GM12878 (cell line): ENCODE measurements around the gene PERP. TPM values are rescaled to one million over a fixed set of nuclear protein-coding genes. Genes with fewer than 3 reads are reported as not detected.

Source experiments
- ATAC-seq: fragments of 200-7000 bp; cut with Tn5 transposase; 3 replicates; pipeline ENCODE4 v1.9.1; 2020; ENCODE audit warnings: mild to moderate bottlenecking, moderate library complexity
- BruUV-seq: library from RNA; stranded (reverse); fragments of 400-500 nt; replicated peaks from 2 replicates; lab custom pipeline; 2021; lab: Mats Ljungman, UMichigan
- CTCF ChIA-PET: fragments of 300-600 bp; sonication (Branson Sonifier 250); formaldehyde crosslinking; extraction: SDS; loops from one replicate; lab custom pipeline; 2021; ENCODE audit warnings: inconsistent platforms; lab: Yijun Ruan, JAX
- POLR2A ChIA-PET: fragments of 350-600 bp; formaldehyde crosslinking; extraction: SDS; loops from one replicate; lab custom pipeline; 2021; ENCODE audit warnings: inconsistent platforms; lab: Charles Lee
- RAD21 ChIA-PET: fragments of 300-600 bp; sonication (Branson Sonifier 250); formaldehyde crosslinking; loops from one replicate; lab custom pipeline; 2023; ENCODE audit warnings: antibody characterized with exemption; ENCODE audit not compliant: unreplicated experiment; lab: Charles Lee
- SMC1A ChIA-PET: fragments of 300-600 bp; sonication (Branson Sonifier 250); formaldehyde crosslinking; loops from one replicate; lab custom pipeline; 2023; ENCODE audit not compliant: unreplicated experiment, uncharacterized antibody; lab: Charles Lee
- DNase-seq: peaks from one replicate; pipeline ENCODE4 v3.0.0-alpha.2; 2011; ENCODE audit warnings: low read depth, low spot score
- FAIRE-seq: peaks from 3 replicates; lab custom pipeline; 2011; peaks lifted over from hg19 to GRCh38; lab: Jason Lieb, UNC
- H2AFZ ChIP-seq: 2 replicates; pipeline ENCODE4 v1.6.0; 2011; ENCODE audit warnings: low read depth, low read length, control low read depth; ENCODE audit not compliant: control insufficient read depth
- H3K27ac ChIP-seq: 2 replicates; pipeline ENCODE4 v1.5.1; 2011; ENCODE audit warnings: control low read depth; ENCODE audit not compliant: control insufficient read depth, insufficient read depth
- H3K27me3 ChIP-seq, 2 experiments: replicated peaks in 1 of 2; 2 replicates each; pipeline versions ENCODE4 v1.6.0 to v1.6.1; 2011; ENCODE audit warnings: low read length in 1 of 2; ENCODE audit not compliant: control insufficient read depth in 2 of 2, insufficient read depth in 2 of 2
- H3K36me3 ChIP-seq, 2 experiments: 2 replicates each; pipeline ENCODE4 v1.5.1; 2011; ENCODE audit warnings: low read length in 1 of 2; ENCODE audit not compliant: control insufficient read depth in 2 of 2, insufficient read depth in 2 of 2
- H3K4me1 ChIP-seq: 2 replicates; pipeline ENCODE4 v1.6.1; 2011; ENCODE audit warnings: mild to moderate bottlenecking, low read length, moderate library complexity, mixed read lengths; ENCODE audit not compliant: control insufficient read depth, insufficient read depth
- H3K4me2 ChIP-seq: 2 replicates; pipeline ENCODE4 v1.6.0; 2011; ENCODE audit warnings: control low read depth; ENCODE audit not compliant: control insufficient read depth, insufficient read depth
- H3K4me3 ChIP-seq: fragments of 200-600 bp; sonication (generic); 2 replicates; pipeline ENCODE4 v1.5.1; 2016
- H3K79me2 ChIP-seq: 2 replicates; pipeline ENCODE4 v1.6.0; 2011; ENCODE audit warnings: low read length; ENCODE audit not compliant: control insufficient read depth, insufficient read depth
- H3K9ac ChIP-seq: 2 replicates; pipeline ENCODE4 v1.8.0; 2011; ENCODE audit warnings: low read length, control low read depth, mixed read lengths; ENCODE audit not compliant: control insufficient read depth, insufficient read depth
- H3K9me3 ChIP-seq: replicated peaks from 3 replicates; pipeline ENCODE4 v1.5.1; 2011; ENCODE audit warnings: mild to moderate bottlenecking, low read length; ENCODE audit not compliant: control insufficient read depth, insufficient read depth
- H4K20me1 ChIP-seq: 2 replicates; pipeline ENCODE4 v1.6.0; 2011; ENCODE audit not compliant: control insufficient read depth, insufficient read depth
- ASH2L ChIP-seq: fragments of 300-600, 200-600 bp; sonication (generic); IDR thresholded peaks from 2 replicates; pipeline ENCODE4 v1.6.1; 2017; ENCODE audit warnings: low read depth, mild to moderate bottlenecking, borderline replicate concordance
- BHLHE40 ChIP-seq, 2 experiments: fragments of 450-650 bp in 1 of 2; IDR thresholded peaks; 2 replicates each; pipeline ENCODE4 v1.6.1; 2011 to 2017; ENCODE audit warnings: low read depth in 2 of 2, borderline replicate concordance in 1 of 2, improper control_type of control experiment in 1 of 2, low read length in 1 of 2, mild to moderate bottlenecking in 1 of 2
- BRCA1 ChIP-seq: IDR thresholded peaks from 2 replicates; pipeline ENCODE4 v1.6.1; 2011; ENCODE audit warnings: low read depth, low read length, improper control_type of control experiment
- CBX3 ChIP-seq: fragments of 200-600 bp; sonication (generic); IDR thresholded peaks from 2 replicates; pipeline ENCODE4 v1.6.1; 2016; ENCODE audit warnings: low read depth, borderline replicate concordance
- ETV6 ChIP-seq, 2 experiments: fragments of 450-650 bp in 1 of 2; IDR thresholded peaks in 1 of 2; conservative IDR thresholded peaks in 1 of 2; 2 replicates each; pipeline ENCODE4 v1.6.1; 2014; ENCODE audit warnings: antibody characterized with exemption in 1 of 2, borderline replicate concordance in 1 of 2, low read depth in 1 of 2, mild to moderate bottlenecking in 1 of 2, moderate library complexity in 1 of 2
- GATAD2B ChIP-seq: fragments of 450-650 bp; conservative IDR thresholded peaks from 2 replicates; pipeline ENCODE4 v1.6.1; 2017; ENCODE audit warnings: low read depth, mild to moderate bottlenecking, moderate library complexity
- JUNB ChIP-seq: IDR thresholded peaks from 2 replicates; pipeline ENCODE4 v1.6.1; 2016; ENCODE audit warnings: antibody characterized with exemption, mild to moderate bottlenecking
- MXI1 ChIP-seq: fragments of 150-350 bp; IDR thresholded peaks from 2 replicates; pipeline ENCODE4 v1.6.1; 2011; ENCODE audit warnings: low read depth, mild to moderate bottlenecking, inconsistent platforms, low read length, improper control_type of control experiment
- RAD21 ChIP-seq: IDR thresholded peaks from 2 replicates; pipeline ENCODE4 v1.6.1; 2011; ENCODE audit warnings: mild to moderate bottlenecking, low read depth, low read length, moderate library complexity; ENCODE audit not compliant: insufficient read depth
- RCOR1 ChIP-seq: conservative IDR thresholded peaks from 2 replicates; pipeline ENCODE4 v1.6.1; 2012; ENCODE audit warnings: low read depth, low read length, improper control_type of control experiment
- RELA ChIP-seq: fragments of 450-650 bp; IDR thresholded peaks from 2 replicates; pipeline ENCODE4 v1.8.0; 2014; ENCODE audit warnings: borderline replicate concordance; ENCODE audit not compliant: partially characterized antibody
- SMARCA5 ChIP-seq: fragments of 450-650 bp; IDR thresholded peaks from 2 replicates; pipeline ENCODE4 v1.6.1; 2017; ENCODE audit warnings: mild to moderate bottlenecking
- SUZ12 ChIP-seq: fragments of 200-600 bp; sonication (generic); IDR thresholded peaks from one replicate; pipeline ENCODE4 v1.6.1; 2018; ENCODE audit warnings: antibody characterized with exemption, mild to moderate bottlenecking; ENCODE audit not compliant: unreplicated experiment
- TBL1XR1 ChIP-seq: IDR thresholded peaks from 2 replicates; pipeline ENCODE4 v1.6.1; 2012; ENCODE audit warnings: low read depth, low read length, improper control_type of control experiment
- WGBS: methylation state at CpG from one replicate; pipeline ENCODE4 v1.1.6; 2016; ENCODE audit warnings: low lambda C conversion rate; ENCODE audit not compliant: insufficient replicate concordance, insufficient coverage; ENCODE audit errors: missing lambda C conversion rate; 5-methylcytosine and 5-hydroxymethylcytosine counted together
- in situ Hi-C: fragments of 300-500 bp; cut with MboI; formaldehyde crosslinking; loops from 9 replicates; pipeline ENCODE4 v1.14.3; 2018; ENCODE audit warnings: mixed read lengths
- intact Hi-C: fragments of 100-400 bp; cut with micrococcal nuclease; formaldehyde crosslinking; loops from one replicate; pipeline ENCODE4 v1.14.2; 2022; ENCODE audit not compliant: unreplicated experiment
- polyA plus RNA-seq, 11 experiments: library from polyadenylated mRNA; depleted of rRNA in 4 of 11; unstranded in 6 of 11; stranded (reverse) in 5 of 11; fragments of >200 nt; fragmentation: Nextera tagmentation in 4 of 11; fragmentation: Illumina TruSeq in 1 of 11; extraction: Ambion mirVana in 4 of 11; extraction: Trizol in 1 of 11; gene quantifications; 1 replicate in 1 of 11; 2 replicates in 10 of 11; pipeline versions ENCODE4 v1.2.1 to v1.2.3, GENCODE V29; 2011 to 2016; ENCODE audit warnings: inconsistent platforms in 2 of 11, missing spikeins in 2 of 11, low read depth in 1 of 11
- total RNA-seq, 4 experiments: library from RNA; depleted of rRNA in 3 of 4; stranded (reverse); fragments of >200 nt in 3 of 4; fragmentation: Illumina TruSeq in 1 of 4; extraction: Trizol in 1 of 4; gene quantifications; 2 replicates each; pipeline versions ENCODE4 v1.2.1 to v1.2.3, GENCODE V29; 2013 to 2021
- TF ChIP-seq, protein P1 (sequence below): fragments of 450-650 bp; formaldehyde crosslinking; IDR thresholded peaks from 2 replicates; pipeline ENCODE4 v1.5.0; 2022; ENCODE audit warnings: mild to moderate bottlenecking, missing genetic modification characterization
- TF ChIP-seq, protein P2 (sequence below): IDR thresholded peaks from 2 replicates; pipeline ENCODE4 v1.6.1; 2011; ENCODE audit warnings: mild to moderate bottlenecking, low read depth, low read length, moderate library complexity; ENCODE audit not compliant: insufficient replicate concordance
- TF ChIP-seq, protein P3 (sequence below): fragments of 450-650 bp; IDR thresholded peaks from 2 replicates; pipeline ENCODE4 v1.6.1; 2016; ENCODE audit warnings: mild to moderate bottlenecking
- TF ChIP-seq, protein P4 (sequence below): IDR thresholded peaks from 2 replicates; pipeline ENCODE4 v1.6.1; 2012; ENCODE audit warnings: low read depth, low read length, improper control_type of control experiment

The PERP gene
- total and polyA plus RNA-seq, 10 of the 15 experiments (the other 5 are each of a cell fraction or from before 2014, with no cell fraction given): 0.37 to 2.4 (median 0.75) TPM

DNA sequence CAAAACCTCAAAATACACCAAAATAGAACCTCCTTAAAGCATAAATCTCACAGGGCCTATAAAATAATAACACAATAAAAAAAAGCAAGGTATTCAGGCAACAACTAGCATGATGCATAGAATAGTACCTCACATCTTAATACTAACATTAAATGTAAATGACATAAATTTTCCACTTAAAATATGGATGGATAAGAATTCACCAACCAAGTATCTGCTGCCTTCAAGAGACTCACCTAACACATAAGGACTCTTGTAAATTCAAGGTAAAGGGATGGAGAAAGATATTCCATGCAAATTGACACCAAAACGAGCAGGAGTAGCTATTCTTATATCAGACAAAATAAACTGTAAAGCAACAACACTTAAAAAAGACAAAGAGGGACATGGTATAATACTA is 52.2 kb downstream of the PERP start:
- CTCF ChIA-PET: interaction anchor here (1.2 kb wide), 1 partner anchor 32 kb away, joined by 3 read pairs; no protein-coding TSS in a partner anchor
- H4K20me1 ChIP-seq: no peaks in the 10 kb centered on the region
- H3K9ac ChIP-seq: no peak overlapping the region
- intact Hi-C loops: no loop called here
- H3K4me2 ChIP-seq: no peak overlapping the region
- no peak overlapping the region for H3K27ac ChIP-seq
- ATAC-seq (no peak), FAIRE-seq (no peak), DNase-seq (no peak)
- SMC1A ChIA-PET: no interaction called here
- in situ Hi-C loops: no loop called here
- POLR2A ChIA-PET: no interaction called here
- BruUV-seq: no TSS peak
- RAD21 ChIA-PET: no interaction called here
- H3K4me3 ChIP-seq: no peak overlapping the region
- no peaks in the 10 kb centered on the region for H3K79me2 ChIP-seq
- H3K4me1 ChIP-seq: no peaks in the 10 kb centered on the region
- H3K36me3 ChIP-seq: no peaks in the 10 kb centered on the region
- no peak for TF ChIP-seq SMARCA5
- TF ChIP-seq GATAD2B: no peak
- TF ChIP-seq BRCA1: no peak
- no peak for TF ChIP-seq RAD21
- no peak for TF ChIP-seq BHLHE40 (IDR thresholded peaks at IDR 0.05; ENCODE audit: borderline replicate concordance in 1 of 2, low read depth in 2 of 2, low read length in 1 of 2)
- no peak for TF ChIP-seq RCOR1
- TF ChIP-seq, protein P1, sequence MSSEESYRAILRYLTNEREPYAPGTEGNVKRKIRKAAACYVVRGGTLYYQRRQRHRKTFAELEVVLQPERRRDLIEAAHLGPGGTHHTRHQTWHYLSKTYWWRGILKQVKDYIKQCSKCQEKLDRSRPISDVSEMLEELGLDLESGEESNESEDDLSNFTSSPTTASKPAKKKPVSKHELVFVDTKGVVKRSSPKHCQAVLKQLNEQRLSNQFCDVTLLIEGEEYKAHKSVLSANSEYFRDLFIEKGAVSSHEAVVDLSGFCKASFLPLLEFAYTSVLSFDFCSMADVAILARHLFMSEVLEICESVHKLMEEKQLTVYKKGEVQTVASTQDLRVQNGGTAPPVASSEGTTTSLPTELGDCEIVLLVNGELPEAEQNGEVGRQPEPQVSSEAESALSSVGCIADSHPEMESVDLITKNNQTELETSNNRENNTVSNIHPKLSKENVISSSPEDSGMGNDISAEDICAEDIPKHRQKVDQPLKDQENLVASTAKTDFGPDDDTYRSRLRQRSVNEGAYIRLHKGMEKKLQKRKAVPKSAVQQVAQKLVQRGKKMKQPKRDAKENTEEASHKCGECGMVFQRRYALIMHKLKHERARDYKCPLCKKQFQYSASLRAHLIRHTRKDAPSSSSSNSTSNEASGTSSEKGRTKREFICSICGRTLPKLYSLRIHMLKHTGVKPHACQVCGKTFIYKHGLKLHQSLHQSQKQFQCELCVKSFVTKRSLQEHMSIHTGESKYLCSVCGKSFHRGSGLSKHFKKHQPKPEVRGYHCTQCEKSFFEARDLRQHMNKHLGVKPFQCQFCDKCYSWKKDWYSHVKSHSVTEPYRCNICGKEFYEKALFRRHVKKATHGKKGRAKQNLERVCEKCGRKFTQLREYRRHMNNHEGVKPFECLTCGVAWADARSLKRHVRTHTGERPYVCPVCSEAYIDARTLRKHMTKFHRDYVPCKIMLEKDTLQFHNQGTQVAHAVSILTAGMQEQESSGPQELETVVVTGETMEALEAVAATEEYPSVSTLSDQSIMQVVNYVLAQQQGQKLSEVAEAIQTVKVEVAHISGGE (CRISPR knock-in tag): no peak
- TF ChIP-seq, protein P2, sequence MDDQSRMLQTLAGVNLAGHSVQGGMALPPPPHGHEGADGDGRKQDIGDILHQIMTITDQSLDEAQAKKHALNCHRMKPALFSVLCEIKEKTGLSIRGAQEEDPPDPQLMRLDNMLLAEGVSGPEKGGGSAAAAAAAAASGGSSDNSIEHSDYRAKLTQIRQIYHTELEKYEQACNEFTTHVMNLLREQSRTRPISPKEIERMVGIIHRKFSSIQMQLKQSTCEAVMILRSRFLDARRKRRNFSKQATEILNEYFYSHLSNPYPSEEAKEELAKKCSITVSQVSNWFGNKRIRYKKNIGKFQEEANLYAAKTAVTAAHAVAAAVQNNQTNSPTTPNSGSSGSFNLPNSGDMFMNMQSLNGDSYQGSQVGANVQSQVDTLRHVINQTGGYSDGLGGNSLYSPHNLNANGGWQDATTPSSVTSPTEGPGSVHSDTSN: no peak
- TF ChIP-seq, protein P3, sequence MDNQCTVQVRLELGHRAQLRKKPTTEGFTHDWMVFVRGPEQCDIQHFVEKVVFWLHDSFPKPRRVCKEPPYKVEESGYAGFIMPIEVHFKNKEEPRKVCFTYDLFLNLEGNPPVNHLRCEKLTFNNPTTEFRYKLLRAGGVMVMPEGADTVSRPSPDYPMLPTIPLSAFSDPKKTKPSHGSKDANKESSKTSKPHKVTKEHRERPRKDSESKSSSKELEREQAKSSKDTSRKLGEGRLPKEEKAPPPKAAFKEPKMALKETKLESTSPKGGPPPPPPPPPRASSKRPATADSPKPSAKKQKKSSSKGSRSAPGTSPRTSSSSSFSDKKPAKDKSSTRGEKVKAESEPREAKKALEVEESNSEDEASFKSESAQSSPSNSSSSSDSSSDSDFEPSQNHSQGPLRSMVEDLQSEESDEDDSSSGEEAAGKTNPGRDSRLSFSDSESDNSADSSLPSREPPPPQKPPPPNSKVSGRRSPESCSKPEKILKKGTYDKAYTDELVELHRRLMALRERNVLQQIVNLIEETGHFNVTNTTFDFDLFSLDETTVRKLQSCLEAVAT: no peak
- no peak for TF ChIP-seq TBL1XR1
- no peak for TF ChIP-seq CBX3
- no peak for TF ChIP-seq RELA
- TF ChIP-seq ASH2L: no peak
- TF ChIP-seq ETV6 (conservative IDR thresholded peaks at IDR 0.05 in 1 of 2, IDR thresholded peaks at IDR 0.05 in 1 of 2; ENCODE audit: borderline replicate concordance in 1 of 2, low read depth in 1 of 2): no peak
- no peak for TF ChIP-seq MXI1
- TF ChIP-seq JUNB: no peak
- TF ChIP-seq, protein P4, sequence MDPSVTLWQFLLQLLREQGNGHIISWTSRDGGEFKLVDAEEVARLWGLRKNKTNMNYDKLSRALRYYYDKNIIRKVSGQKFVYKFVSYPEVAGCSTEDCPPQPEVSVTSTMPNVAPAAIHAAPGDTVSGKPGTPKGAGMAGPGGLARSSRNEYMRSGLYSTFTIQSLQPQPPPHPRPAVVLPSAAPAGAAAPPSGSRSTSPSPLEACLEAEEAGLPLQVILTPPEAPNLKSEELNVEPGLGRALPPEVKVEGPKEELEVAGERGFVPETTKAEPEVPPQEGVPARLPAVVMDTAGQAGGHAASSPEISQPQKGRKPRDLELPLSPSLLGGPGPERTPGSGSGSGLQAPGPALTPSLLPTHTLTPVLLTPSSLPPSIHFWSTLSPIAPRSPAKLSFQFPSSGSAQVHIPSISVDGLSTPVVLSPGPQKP: no peak
- TF ChIP-seq SUZ12: no peak
- no peaks in the 10 kb centered on the region; a peak in 1 of 4 replicates for H3K27me3 ChIP-seq
- WGBS: 0% methylated on average over 1 of the region's 1 CpG
- no peak overlapping the region for H2AFZ ChIP-seq
- no peaks in the 10 kb centered on the region for H3K9me3 ChIP-seq
